ENCODE measurements around the gene PLCB1. TPM values are rescaled to one million over a fixed set of nuclear protein-coding genes. Genes with fewer than 3 reads are reported as not detected.

Gene PLCB1
- polyA plus RNA-seq, 1 donor (not counting 4 experiments of a cell fraction or from before 2014, with no cell fraction given) = 0.37 TPM

- no peak overlapping the region for H3K4me3 ChIP-seq (ENCODE audit: control insufficient read depth in 2 of 3, extremely low read depth in 1 of 3, insufficient read depth in 2 of 3, low read depth in 1 of 3, low read length in 3 of 3)
- H3K9me3 ChIP-seq (ENCODE audit: control insufficient read depth, low read depth, low read length) = no peaks in the 10 kb centered on the region
- DNase-seq (ENCODE audit: low read depth, low spot score) = no peak
- H3K9ac ChIP-seq (ENCODE audit: control insufficient read depth, extremely low read depth, insufficient read depth, low read length) = no peak overlapping the region
- no peaks in the 10 kb centered on the region for H4K20me1 ChIP-seq (ENCODE audit: control insufficient read depth, extremely low read depth, insufficient read depth, low read length)
- no peak overlapping the region for H2AFZ ChIP-seq (ENCODE audit: control insufficient read depth, low read length)
- no peaks in the 10 kb centered on the region for H3K4me1 ChIP-seq (ENCODE audit: control insufficient read depth, extremely low read depth, insufficient read depth, low read length)
- H3K36me3 ChIP-seq (ENCODE audit: control insufficient read depth in 2 of 2, extremely low read depth in 1 of 2, insufficient read depth in 2 of 2, low read length in 2 of 2) = no peaks in the 10 kb centered on the region
- dilution Hi-C loops (cut with MboI; ENCODE audit: extremely low pct_ligation_motif_present, low sequenced_read_pairs) = no loop called here
- H3K27ac ChIP-seq (ENCODE audit: control insufficient read depth, insufficient read depth, low read length) = no peak overlapping the region
- H3K9me1 ChIP-seq (ENCODE audit: control insufficient read depth, extremely low read depth, insufficient read depth, low read length) = no peaks in the 10 kb centered on the region
- H3K79me2 ChIP-seq (ENCODE audit: control insufficient read depth, insufficient read depth, low read length) = no peaks in the 10 kb centered on the region
- H3K4me2 ChIP-seq (ENCODE audit: control insufficient read depth, extremely low read depth, insufficient read depth, low read depth, low read length) = no peak overlapping the region
- no peaks in the 10 kb centered on the region for H3K27me3 ChIP-seq (ENCODE audit: control insufficient read depth, extremely low read depth, insufficient read depth, low read length)
- TF ChIP-seq EZH2 (IDR thresholded peaks at IDR 0.05; ENCODE audit: low read length) (no peak), CTCF (optimal IDR thresholded peaks at IDR 0.05 in 1 of 3, IDR thresholded peaks at IDR 0.05 in 1 of 3, conservative IDR thresholded peaks at IDR 0.05 in 1 of 3; ENCODE audit: extremely low read depth in 1 of 3, insufficient read depth in 2 of 3, low read length in 3 of 3) (no peak)
- FAIRE-seq = no peak
These were observed 83.3 kb downstream of the PLCB1 start for GRCh38 chr20:8215361-8215781.

- H3K9me3 ChIP-seq (ENCODE audit: control insufficient read depth, low read depth, low read length) = no peaks in the 10 kb centered on the region
- H4K20me1 ChIP-seq (ENCODE audit: control insufficient read depth, extremely low read depth, insufficient read depth, low read length) = no peaks in the 10 kb centered on the region
- no peaks in the 10 kb centered on the region for H3K36me3 ChIP-seq (ENCODE audit: control insufficient read depth in 2 of 2, extremely low read depth in 1 of 2, insufficient read depth in 2 of 2, low read length in 2 of 2)
- DNase-seq (ENCODE audit: low read depth, low spot score) (no peak), FAIRE-seq (no peak)
- H3K27ac ChIP-seq (ENCODE audit: control insufficient read depth, insufficient read depth, low read length) = no peak overlapping the region
- no peak for TF ChIP-seq CTCF (optimal IDR thresholded peaks at IDR 0.05 in 1 of 3, IDR thresholded peaks at IDR 0.05 in 1 of 3, conservative IDR thresholded peaks at IDR 0.05 in 1 of 3; ENCODE audit: extremely low read depth in 1 of 3, insufficient read depth in 2 of 3, low read length in 3 of 3)
- TF ChIP-seq EZH2 (IDR thresholded peaks at IDR 0.05; ENCODE audit: low read length) = no peak
- no peak overlapping the region for H3K9ac ChIP-seq (ENCODE audit: control insufficient read depth, extremely low read depth, insufficient read depth, low read length)
- H2AFZ ChIP-seq (ENCODE audit: control insufficient read depth, low read length) = no peak overlapping the region
- dilution Hi-C loops (cut with MboI; ENCODE audit: extremely low pct_ligation_motif_present, low sequenced_read_pairs) = no loop called here
- no peaks in the 10 kb centered on the region for H3K27me3 ChIP-seq (ENCODE audit: control insufficient read depth, extremely low read depth, insufficient read depth, low read length)
- no peaks in the 10 kb centered on the region for H3K79me2 ChIP-seq (ENCODE audit: control insufficient read depth, insufficient read depth, low read length)
- H3K9me1 ChIP-seq (ENCODE audit: control insufficient read depth, extremely low read depth, insufficient read depth, low read length) = no peaks in the 10 kb centered on the region
- no peak overlapping the region for H3K4me2 ChIP-seq (ENCODE audit: control insufficient read depth, extremely low read depth, insufficient read depth, low read depth, low read length)
- no peaks in the 10 kb centered on the region for H3K4me1 ChIP-seq (ENCODE audit: control insufficient read depth, extremely low read depth, insufficient read depth, low read length)
- H3K4me3 ChIP-seq (ENCODE audit: control insufficient read depth in 2 of 3, extremely low read depth in 1 of 3, insufficient read depth in 2 of 3, low read depth in 1 of 3, low read length in 3 of 3) = no peak overlapping the region
These were observed 84.5 kb downstream of the PLCB1 start for GRCh38 chr20:8216375-8217200.

Data from keratinocyte (primary cell).